Left lobe of liver (tissue), 2 donors: ENCODE measurements around the gene DNAH2. TPM values are rescaled to one million over a fixed set of nuclear protein-coding genes. Genes with fewer than 3 reads are reported as not detected.
A peak's percentile ranks its signal among the peaks of the same experiment; 100 is the strongest.

Experiments
- ATAC-seq: fragments of 200-7000 bp; cut with Tn5 transposase; one replicate; pipeline ENCODE4 v1.9.1; 2020; ENCODE audit warnings: mild to moderate bottlenecking, moderate library complexity
- DNase-seq: peaks from one replicate; pipeline ENCODE4 v3.0.0-alpha.2; 2020; ENCODE audit warnings: low spot score
- total RNA-seq: library from RNA; stranded (reverse); gene quantifications from one replicate; pipeline ENCODE4 v1.2.1, GENCODE V29; 2021
- donor health status: DM: no; HTN: no; CAD: no; lungs with moderate emphysema.
- donor health status: DM: no; HTN: yes; CAD: no.

DNAH2 gene
- total RNA-seq, 1 donor from 2014 or later: 0.15 TPM

GRCh38 chr17:7818026-7818425 lies 100.5 kb downstream of the DNAH2 start:
- DNase-seq (no peak), ATAC-seq (no peak)

GRCh38 chr17:7818746-7819645 lies 101.5 kb downstream of the DNAH2 start:
- no peak for ATAC-seq
- DNase-seq: no peak

GRCh38 chr17:7820231-7820630 lies 102.7 kb downstream of the DNAH2 start:
- no peak for ATAC-seq
- DNase-seq: no peak

GRCh38 chr17:7822126-7822525 lies 104.6 kb downstream of the DNAH2 start:
- no peak for ATAC-seq
- no peak for DNase-seq

GRCh38 chr17:7823581-7824001 lies 106.0 kb downstream of the DNAH2 start:
- DNase-seq (no peak), ATAC-seq (no peak)

- no peak for ATAC-seq
- no peak for DNase-seq
Measured at GRCh38 chr17:7824021-7824924, 106.7 kb downstream of the DNAH2 start.

- ATAC-seq (peak; percentile 73), DNase-seq (no peak)
Measured at GRCh38 chr17:7825206-7825990, 107.9 kb downstream of the DNAH2 start.

- ATAC-seq: no peak
- DNase-seq: no peak
Measured at GRCh38 chr17:7830616-7831015, 113.1 kb downstream of the DNAH2 start.

- no peak for DNase-seq
- no peak for ATAC-seq
Measured at GRCh38 chr17:7831233-7831632, 113.7 kb downstream of the DNAH2 start.

- DNase-seq (no peak), ATAC-seq (no peak)
Measured at GRCh38 chr17:7832431-7832830, 114.9 kb downstream of the DNAH2 start.

GRCh38 chr17:7833011-7833794 lies 115.7 kb downstream of the DNAH2 start:
- no peak for ATAC-seq
- no peak for DNase-seq

- ATAC-seq (peak; percentile 63), DNase-seq (peak; percentile 93)
Measured at GRCh38 chr17:7833795-7834541, 116.4 kb downstream of the DNAH2 start, which contains the start of gene KDM6B. KDM6B (plus strand) TSS chr17:7834217; CDS start chr17:7845555, 11,338 bp downstream.

GRCh38 chr17:7834542-7834956 lies 117.0 kb downstream of the DNAH2 start:
- DNase-seq: peak; percentile 85
- ATAC-seq: peak; percentile 32

GRCh38 chr17:7834957-7835813 lies 117.6 kb downstream of the DNAH2 start:
- peak; percentile 98 for DNase-seq
- ATAC-seq: peak; percentile 62

GRCh38 chr17:7835814-7836595 lies 118.5 kb downstream of the DNAH2 start:
- ATAC-seq: peak; percentile 61
- peak; percentile 86 for DNase-seq

- DNase-seq (peak; percentile 99), ATAC-seq (peak; percentile 55)
Measured at GRCh38 chr17:7836596-7837407, 119.3 kb downstream of the DNAH2 start.
